Measurements from ENCODE around the gene KIAA0232.
"Not testable (repeated sequence)": the region's sequence is repeated elsewhere in the genome, so short reads cannot be mapped to it uniquely, and the experiment has no call there.

KIAA0232 gene

GRCh38 chr4:6749340-6750171, 33.0 kb upstream of the KIAA0232 start:
- DNase-seq (ENCODE audit: insufficient read length) (no peak), FAIRE-seq (no peak)
- TF ChIP-seq TAF1 (IDR thresholded peaks at IDR 0.05; ENCODE audit: borderline replicate concordance, low read depth, low read length) (no peak), POLR2AphosphoS5 (IDR thresholded peaks at IDR 0.05; ENCODE audit: low read depth, low read length) (no peak), POLR2A (IDR thresholded peaks at IDR 0.05; ENCODE audit: low read depth, low read length) (no peak)

DNA sequence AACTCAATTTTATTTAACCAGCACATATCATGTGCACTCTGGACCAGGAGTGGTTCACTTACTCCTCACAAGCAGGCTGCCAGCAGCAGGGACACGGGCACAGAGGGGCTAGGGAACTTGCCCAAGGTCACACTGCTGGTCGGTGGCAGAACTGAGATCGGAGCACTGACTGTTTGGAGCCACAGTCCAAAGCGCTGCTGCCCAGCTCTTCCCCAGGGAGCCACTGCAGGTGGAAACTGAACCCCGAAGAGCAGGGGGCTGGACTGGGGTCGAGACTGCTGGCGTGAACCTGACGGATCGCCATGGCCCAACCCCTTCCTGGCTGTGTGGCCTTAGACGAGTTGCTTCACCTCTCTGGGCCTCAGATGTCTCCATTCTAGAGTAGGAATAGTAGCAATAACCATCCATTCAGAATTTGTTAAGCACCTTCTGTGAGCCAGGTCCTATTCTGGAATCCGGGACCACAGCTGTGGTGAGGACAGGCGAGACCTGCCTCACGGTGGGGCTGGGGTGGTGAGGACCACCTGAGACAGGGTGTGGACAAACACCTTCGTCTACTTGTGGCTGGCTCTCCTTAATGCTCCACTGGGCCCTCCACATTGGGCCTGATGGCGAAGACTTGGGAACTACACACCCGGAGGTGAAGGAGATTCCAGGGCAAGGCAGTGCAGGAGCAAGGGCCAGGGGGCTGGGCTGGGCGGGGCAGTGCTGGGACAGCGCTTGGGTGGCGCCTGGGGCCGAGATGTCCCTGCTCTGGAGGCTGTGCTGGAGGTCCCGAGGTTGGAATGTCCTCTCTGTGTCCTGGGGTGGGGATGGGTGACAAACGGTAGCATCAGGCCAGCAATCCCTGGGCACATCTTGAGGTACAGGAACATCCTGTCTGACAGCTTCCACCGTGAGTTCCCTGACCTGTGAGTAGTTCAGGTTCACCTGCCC, 32.0 kb upstream of the KIAA0232 start:
- DNase-seq (ENCODE audit: insufficient read length) (no peak), FAIRE-seq (no peak)
- no peak for TF ChIP-seq TAF1 (IDR thresholded peaks at IDR 0.05; ENCODE audit: borderline replicate concordance, low read depth, low read length)

DNA sequence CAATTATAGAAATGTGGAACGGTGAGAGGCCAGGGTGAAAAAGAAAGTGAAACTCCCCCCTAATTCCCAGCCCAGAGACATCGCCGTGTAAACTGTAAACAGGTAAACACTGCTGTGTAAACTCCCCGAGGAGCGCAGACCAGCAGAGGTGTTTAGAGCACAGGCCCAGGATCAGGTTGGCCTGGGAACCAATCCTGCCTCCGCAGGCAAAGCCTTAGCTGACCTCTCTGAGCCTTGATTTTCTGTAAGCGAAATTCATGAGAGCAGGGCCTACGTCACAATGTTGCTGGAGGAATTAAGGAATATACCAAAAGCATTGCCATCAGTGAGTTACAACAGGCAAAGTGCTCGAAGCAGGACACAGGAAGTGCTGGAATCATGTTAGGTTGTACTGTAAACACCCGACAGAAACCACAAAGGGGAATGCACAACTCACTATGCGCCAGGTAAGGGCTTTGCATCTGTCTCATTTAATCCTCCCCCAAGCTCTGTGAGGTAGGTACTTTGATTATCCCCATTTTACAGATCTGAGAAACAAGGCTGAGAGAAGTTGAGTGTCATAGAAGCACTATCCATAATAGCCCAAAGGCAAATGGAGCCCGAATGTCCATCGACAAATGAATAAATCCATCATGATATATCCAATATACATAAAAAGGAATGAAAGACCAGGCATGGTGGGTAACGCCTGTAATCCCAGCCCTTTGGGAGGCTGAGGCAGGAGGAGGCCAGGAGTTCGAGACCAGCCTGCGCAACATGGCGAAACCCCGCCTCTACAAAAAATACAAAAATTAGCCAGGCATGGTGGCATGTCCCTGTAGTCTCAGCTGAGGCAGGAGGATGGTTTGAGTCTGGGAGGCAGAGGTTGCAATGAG, 30.7 kb upstream of the KIAA0232 start:
- FAIRE-seq (no peak), DNase-seq (ENCODE audit: insufficient read length) (no peak)
- TF ChIP-seq TAF1 (IDR thresholded peaks at IDR 0.05; ENCODE audit: borderline replicate concordance, low read depth, low read length) (no peak), POLR2A (IDR thresholded peaks at IDR 0.05; ENCODE audit: low read depth, low read length) (no peak), POLR2AphosphoS5 (IDR thresholded peaks at IDR 0.05; ENCODE audit: low read depth, low read length) (no peak)

DNA sequence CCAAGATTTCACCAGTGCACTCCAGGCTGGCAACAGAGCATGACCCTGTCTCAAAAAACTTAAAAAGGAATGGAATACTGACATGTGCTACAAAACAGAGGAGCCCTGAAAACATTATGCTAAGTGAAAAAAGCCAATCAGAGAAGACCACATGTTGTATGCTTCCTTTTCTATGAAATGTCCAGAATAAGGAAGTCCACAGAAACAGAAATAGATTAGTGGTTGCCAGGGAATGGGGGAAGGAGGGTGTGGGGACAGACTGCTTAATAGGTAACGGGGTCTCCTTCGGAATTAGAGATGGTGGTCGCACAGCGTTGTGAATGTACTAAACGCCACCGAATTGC, 30.1 kb upstream of the KIAA0232 start:
- no peak for DNase-seq (ENCODE audit: insufficient read length)
- FAIRE-seq, result no peak
- TF ChIP-seq POLR2A (IDR thresholded peaks at IDR 0.05; ENCODE audit: low read depth, low read length) (no peak), POLR2AphosphoS5 (IDR thresholded peaks at IDR 0.05; ENCODE audit: low read depth, low read length) (no peak), TAF1 (IDR thresholded peaks at IDR 0.05; ENCODE audit: borderline replicate concordance, low read depth, low read length) (no peak)

DNA sequence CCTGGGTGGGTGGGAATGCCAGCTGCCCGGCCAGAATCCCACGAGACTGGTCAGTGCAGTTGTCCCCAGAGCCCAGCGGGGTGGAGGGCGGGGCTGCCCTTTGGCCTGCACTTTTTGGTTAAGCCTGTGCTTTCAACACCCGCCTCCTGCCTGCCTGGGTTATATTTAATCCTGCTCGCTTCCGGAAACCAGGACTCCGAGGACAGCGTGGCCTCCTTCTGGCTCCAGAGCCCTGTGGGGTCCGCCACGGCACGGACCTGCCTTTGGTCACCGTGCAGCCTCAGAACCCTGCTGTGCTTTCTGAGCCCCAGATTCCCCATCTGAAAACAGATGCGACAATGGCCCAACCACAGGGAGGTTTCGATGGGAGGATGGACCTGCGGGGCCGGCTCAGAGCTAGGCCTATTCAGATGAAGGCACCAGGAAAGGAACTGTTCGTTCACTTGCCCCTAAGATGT, 29.4 kb upstream of the KIAA0232 start:
- FAIRE-seq (no peak), DNase-seq (ENCODE audit: insufficient read length) (no peak)
- TF ChIP-seq TAF1 (IDR thresholded peaks at IDR 0.05; ENCODE audit: borderline replicate concordance, low read depth, low read length) (no peak), POLR2AphosphoS5 (IDR thresholded peaks at IDR 0.05; ENCODE audit: low read depth, low read length) (no peak), POLR2A (IDR thresholded peaks at IDR 0.05; ENCODE audit: low read depth, low read length) (no peak)

DNA sequence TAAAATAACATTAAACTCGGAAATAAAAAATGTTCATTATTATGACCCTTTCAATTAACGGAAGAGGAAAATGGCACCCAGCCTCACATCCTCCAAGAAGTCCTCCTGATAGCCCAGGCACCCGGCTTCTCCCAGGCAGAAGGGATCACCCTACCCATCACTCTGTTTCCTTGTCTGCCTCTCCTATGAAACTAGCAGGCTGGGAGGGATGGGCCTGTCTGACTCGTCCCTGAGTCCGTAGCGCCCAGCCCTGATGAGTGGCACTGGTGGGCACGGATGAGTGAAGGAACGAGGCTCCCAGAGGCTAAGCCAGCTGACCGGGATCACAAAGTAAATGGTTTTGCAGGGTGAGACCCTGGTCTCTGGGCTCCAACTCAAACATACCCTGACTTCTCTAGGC, 28.6 kb upstream of the KIAA0232 start:
- FAIRE-seq, result no peak
- DNase-seq (ENCODE audit: insufficient read length), result no peak
- no peak for TF ChIP-seq POLR2A (IDR thresholded peaks at IDR 0.05; ENCODE audit: low read depth, low read length)
- no peak for TF ChIP-seq TAF1 (IDR thresholded peaks at IDR 0.05; ENCODE audit: borderline replicate concordance, low read depth, low read length)
- no peak for TF ChIP-seq POLR2AphosphoS5 (IDR thresholded peaks at IDR 0.05; ENCODE audit: low read depth, low read length)

DNA sequence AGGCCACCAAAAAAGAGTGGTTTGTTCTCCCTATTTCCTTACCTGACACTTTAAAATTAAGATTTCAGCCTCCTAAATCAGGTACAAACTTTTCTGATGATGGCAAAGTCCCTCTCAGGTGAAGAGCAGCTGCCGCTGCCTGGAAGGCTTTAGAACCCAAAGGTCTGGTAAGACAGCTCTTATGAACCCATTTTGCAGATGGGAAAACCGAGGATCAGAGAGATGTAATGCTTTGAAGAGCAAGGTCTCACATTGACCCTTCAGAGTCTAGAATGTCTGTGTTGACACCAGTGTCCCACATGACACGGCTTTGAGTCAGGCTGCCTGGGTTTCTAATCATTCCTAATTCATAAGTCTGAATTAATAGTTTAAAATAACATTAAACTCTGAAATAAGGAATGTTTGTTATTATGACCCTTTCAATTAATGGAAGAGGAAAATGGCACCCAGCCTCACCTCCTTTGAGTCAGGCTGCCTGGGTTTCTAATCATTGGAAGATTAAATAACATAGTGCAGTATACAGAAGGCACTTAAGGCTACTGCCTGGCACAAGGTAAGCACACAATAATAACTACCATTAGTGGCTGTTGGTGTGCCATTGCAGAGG, 27.9 kb upstream of the KIAA0232 start:
- no peak for FAIRE-seq
- DNase-seq (ENCODE audit: insufficient read length), result no peak
- TF ChIP-seq POLR2AphosphoS5 (IDR thresholded peaks at IDR 0.05; ENCODE audit: low read depth, low read length) (no peak), TAF1 (IDR thresholded peaks at IDR 0.05; ENCODE audit: borderline replicate concordance, low read depth, low read length) (no peak), POLR2A (IDR thresholded peaks at IDR 0.05; ENCODE audit: low read depth, low read length) (no peak)

- FAIRE-seq, result no peak
Observed at GRCh38 chr4:6755088-6755753, 27.3 kb upstream of the KIAA0232 start.

DNA sequence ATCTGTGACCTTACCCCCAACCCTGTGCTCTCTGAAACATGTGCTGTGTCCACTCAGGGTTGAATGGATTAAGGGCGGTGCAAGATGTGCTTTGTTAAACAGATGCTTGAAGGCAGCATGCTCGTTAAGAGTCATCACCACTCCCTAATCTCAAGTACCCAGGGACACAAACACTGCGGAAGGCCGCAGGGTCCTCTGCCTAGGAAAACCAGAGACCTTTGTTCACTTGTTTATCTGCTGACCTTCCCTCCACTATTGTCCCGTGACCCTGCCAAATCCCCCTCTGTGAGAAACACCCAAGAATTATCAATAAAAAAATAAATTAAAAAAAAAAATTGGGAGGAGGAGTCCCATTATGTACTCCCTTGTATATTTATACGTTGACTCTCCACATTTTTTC, 26.2 kb upstream of the KIAA0232 start:
- not testable (repeated sequence) for FAIRE-seq; DNase-seq (ENCODE audit: insufficient read length)

More at GRCh38 chr4:6755088-6755753, 27.3 kb upstream of the KIAA0232 start:
- TF ChIP-seq TAF1 (IDR thresholded peaks at IDR 0.05; ENCODE audit: borderline replicate concordance, low read depth, low read length) (no peak), POLR2A (IDR thresholded peaks at IDR 0.05; ENCODE audit: low read depth, low read length) (no peak), POLR2AphosphoS5 (IDR thresholded peaks at IDR 0.05; ENCODE audit: low read depth, low read length) (no peak)
- no peak for DNase-seq (ENCODE audit: insufficient read length)

- no peak for FAIRE-seq
- DNase-seq (ENCODE audit: insufficient read length), result no peak
- no peak for TF ChIP-seq POLR2AphosphoS5 (IDR thresholded peaks at IDR 0.05; ENCODE audit: low read depth, low read length)
Observed at GRCh38 chr4:6758728-6759127, 23.8 kb upstream of the KIAA0232 start.
